HG03378 (cell line): ENCODE data around the gene DYNLRB2.
A peak's percentile ranks its signal among the peaks of the same experiment; 100 is the strongest.

Source experiments
- ATAC-seq: cut with Tn5 transposase; IDR thresholded peaks from one replicate; pipeline ENCODE4 v1.9.1; 2021; ENCODE audit warnings: mild to moderate bottlenecking, moderate library complexity; ENCODE audit not compliant: unreplicated experiment

Gene DYNLRB2

DNA sequence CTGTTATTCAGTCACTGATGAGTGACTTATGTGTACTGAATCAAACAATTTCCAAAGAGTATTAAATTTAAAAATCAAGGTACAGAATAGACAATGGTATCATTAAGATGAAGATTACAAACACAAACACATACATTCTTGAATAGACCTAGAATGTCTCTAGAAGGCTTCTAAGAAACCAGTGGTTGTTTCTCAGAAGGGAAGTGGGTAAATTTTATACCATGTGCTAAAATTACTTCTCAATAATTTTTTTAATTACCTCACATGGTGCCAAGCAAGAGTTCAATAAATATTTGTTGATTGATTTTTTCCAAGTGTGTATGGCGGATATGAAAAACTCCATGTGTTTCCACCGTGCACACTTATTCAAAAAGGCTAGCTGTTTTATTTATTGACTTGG, 6.4 kb downstream of the DYNLRB2 start:
- ATAC-seq = no peak

GRCh38 chr16:80552277-80552676, 11.5 kb downstream of the DYNLRB2 start:
- ATAC-seq = no peak

GRCh38 chr16:80554033-80554432, 13.2 kb downstream of the DYNLRB2 start:
- no peak for ATAC-seq

- ATAC-seq = no peak
Measured at GRCh38 chr16:80556481-80556880, 15.7 kb downstream of the DYNLRB2 start.

- no peak for ATAC-seq
Measured at GRCh38 chr16:80557037-80557436, 16.2 kb downstream of the DYNLRB2 start.

GRCh38 chr16:80559369-80559768, 18.6 kb downstream of the DYNLRB2 start:
- ATAC-seq = no peak

GRCh38 chr16:80563066-80563465, 22.3 kb downstream of the DYNLRB2 start:
- no peak for ATAC-seq

DNA sequence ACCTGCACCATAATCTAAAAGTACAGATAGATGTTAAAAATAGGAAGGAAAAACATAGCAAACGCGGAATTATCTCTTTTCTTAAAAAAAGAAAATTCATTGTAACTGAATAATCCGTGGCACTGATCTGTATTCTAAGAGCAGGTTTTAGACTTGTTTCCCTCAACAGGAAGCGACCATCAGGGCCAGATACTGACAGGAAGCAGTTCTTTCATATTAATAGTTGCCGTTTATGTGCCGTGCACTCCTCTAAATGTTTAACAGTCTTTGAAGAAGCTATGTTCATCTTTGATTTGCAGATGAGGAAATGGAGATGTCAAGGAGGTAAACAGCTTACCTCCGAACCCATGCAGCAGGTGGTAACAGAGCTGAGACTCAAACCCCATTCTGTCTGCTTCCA, 23.6 kb downstream of the DYNLRB2 start:
- ATAC-seq = no peak

DNA sequence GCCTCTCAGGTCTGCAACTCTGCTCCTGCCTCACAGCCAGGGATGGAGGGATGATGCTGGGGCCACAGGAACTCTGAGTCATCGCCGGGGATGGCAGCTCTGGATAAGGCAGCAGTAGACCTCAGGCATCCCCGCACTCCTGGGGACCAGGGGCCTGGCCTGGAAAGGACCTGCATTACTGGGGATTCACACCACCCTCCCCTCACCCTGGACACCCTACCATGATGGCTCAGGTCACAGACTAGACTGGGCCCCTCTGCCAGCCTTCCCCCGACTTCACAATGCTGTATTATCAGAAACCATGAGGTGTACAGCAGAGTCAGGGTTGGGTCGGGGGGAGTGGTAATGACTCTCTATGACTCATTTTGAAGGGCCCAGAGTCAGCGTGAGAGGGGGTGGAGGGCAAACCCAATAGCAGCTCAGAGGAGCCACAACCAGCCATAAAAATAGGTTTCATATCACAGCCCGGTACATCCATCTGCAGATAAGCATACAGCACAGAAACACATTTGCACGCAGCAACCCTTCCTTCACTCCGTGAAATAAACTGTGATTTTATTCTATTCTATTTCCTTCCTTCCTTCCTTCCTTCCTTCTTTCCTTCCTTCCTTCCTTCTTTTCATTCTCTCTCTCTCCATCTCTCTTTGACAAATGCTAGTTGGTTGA, 28.8 kb downstream of the DYNLRB2 start:
- peak; percentile 80 for ATAC-seq

DNA sequence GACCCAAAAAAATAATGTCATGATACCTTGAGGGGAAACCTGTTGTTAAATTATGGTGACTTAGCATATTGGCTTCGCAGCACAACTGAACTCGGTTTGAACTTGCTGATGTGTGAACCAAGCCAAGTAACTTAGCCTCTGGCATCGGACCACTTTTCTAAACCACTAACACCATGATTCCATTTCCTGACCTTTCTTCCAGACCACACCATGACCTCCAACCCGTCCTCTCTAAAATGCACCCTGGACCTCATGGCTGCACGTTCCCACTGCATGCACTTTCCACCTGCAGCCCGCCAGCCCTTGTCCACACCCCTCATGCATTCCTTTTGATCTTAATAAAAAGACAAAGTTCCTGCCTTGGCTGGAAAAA, 29.3 kb downstream of the DYNLRB2 start:
- ATAC-seq = no peak

DNA sequence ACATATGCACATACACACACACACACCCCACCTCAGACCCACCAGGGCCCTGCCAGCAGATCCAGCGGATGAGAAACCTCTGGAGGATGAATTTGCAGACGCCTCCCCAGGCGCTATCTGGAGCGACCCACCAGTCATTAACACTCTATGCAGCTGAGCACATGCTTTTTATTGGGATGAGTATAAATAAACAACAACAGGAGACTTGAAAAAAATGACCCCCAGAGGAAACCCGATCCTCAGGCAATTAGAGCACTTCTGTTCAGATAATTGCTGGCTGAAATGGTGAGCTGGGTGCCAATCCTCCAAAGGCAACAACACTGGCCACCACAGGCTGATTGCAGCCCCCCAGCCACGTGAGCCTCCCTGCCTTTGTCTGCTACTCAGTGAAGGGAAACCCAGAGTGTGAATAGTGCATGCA, 32.9 kb downstream of the DYNLRB2 start:
- ATAC-seq = no peak

DNA sequence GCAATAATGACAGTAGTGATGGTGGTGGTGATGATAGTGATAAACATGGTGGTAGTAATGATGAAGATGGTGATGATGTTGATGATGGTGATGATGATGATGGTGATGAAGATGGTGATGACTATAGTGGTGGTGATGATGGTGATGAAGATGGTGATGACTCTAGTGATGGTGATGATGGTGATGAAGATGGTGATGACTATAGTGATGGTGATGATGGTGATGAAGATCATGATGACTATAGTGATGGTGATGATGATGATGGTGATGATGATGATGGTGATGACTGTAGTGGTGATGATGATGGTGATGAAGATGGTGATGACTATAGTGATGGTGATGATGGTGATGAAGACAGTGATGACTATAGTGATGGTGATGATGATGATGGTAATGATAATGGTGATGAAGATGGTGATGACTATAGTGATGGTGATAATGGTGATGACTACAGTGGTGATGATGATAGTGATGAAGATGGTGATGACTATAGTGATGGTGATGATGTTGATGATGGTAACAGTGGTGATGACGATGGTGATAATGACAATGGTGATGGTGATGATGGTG, 35.6 kb downstream of the DYNLRB2 start:
- no peak for ATAC-seq

DNA sequence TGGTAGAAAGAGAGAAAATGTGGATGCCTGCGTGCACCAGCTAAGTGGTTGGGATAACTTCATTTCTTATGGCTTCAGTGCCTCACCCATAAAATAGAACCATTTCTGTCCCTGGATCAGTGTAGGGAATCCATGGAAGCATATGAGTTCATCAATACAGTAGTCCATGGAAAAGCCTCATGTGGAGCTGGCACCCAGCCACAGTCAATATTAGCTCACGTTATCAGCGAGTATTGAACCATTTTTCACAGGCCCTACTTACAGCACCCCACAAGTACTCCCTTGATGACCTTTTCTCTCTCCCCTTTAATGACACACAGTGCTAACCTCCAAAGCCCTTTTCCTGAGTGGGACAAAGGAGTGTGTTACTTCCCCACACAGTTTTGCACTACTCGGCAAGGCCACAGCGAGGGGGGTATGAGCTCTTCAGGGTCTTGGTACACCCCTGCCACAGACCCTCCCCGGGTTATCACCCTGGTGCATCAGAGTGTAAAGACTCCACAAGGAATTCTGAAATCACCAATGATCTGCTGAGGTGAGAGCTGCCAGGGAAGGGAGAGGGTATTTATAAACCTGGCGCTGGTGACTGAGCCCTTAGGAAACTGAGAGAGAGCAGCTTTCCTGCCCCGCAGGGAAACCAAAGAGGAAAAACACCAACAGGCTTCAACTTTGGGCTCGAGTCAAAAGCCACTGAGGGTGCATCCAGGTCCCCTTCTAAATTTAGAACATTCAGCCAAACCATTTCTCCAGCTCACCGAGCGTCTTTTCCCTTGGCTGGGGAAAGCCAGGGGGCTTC, 36.9 kb downstream of the DYNLRB2 start:
- no peak for ATAC-seq

- peak; percentile 86 for ATAC-seq
Measured at GRCh38 chr16:80580109-80580832, 39.5 kb downstream of the DYNLRB2 start.

GRCh38 chr16:80583466-80583865, 42.7 kb downstream of the DYNLRB2 start:
- ATAC-seq = no peak

GRCh38 chr16:80585764-80586163, 45.0 kb downstream of the DYNLRB2 start:
- ATAC-seq = peak; percentile 66

- ATAC-seq = no peak
Measured at GRCh38 chr16:80586476-80586875, 45.7 kb downstream of the DYNLRB2 start.

GRCh38 chr16:80587071-80587470, 46.3 kb downstream of the DYNLRB2 start:
- ATAC-seq = no peak

DNA sequence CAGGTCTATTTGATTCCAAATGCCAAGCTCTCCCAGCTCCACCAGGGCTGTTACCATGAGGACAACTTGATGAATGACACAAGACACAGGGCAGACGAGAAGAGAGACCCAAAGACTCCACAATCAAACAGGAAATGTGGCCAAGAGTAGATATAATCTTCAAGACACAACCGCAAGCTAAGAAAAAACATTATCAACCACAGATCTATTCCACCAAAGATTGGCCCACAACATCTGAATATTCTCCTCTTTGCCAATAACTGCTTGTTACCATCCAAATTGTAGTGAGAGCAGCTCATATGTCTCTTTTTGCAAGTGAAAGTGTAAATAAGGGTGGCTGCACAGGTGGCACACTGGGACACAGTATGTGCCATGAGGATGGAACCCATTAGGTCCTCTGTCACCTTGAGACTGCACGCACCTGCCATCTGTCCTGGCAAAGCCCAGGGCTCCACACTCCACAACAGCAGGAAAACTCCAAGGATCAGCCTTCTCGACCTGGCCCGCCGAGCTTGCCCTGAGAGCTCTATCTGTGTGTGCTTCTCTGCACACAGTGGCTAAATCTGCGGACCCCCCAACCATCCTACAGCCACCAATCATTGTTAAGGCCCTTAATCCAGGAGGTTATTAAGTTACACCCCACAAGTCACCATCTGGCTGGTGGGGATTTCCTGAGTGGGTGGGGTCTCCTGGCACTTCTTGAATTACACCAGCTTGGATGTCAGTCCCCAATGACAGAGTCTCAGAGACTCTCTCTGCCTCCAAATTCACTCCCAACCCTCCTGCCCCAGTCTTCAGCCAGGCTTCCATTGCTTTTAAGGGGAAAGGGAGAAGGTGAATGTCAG, 50.5 kb downstream of the DYNLRB2 start:
- no peak for ATAC-seq

DNA sequence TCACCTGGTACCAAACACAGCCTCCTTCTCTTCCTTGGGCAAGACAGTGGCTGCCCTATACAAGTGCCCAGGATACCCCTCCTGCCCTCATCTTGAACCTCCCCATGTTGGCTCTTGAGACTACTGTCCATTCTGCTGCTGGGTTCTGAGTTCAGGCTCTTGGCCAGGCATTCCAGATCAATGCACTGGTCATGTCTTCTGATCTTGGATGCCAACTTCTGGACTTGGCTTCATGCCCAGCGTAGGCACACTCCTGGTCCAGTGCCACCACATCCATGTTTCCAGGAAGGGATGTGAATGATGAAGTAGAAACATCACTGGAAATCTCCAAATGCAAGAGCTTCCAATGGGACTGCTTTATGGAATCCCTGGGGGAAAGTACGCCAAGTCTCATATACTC, 51.5 kb downstream of the DYNLRB2 start:
- ATAC-seq = no peak

GRCh38 chr16:80594756-80595155, 54.0 kb downstream of the DYNLRB2 start:
- no peak for ATAC-seq
